ENCODE measurements around the gene BRS3.

DNA sequence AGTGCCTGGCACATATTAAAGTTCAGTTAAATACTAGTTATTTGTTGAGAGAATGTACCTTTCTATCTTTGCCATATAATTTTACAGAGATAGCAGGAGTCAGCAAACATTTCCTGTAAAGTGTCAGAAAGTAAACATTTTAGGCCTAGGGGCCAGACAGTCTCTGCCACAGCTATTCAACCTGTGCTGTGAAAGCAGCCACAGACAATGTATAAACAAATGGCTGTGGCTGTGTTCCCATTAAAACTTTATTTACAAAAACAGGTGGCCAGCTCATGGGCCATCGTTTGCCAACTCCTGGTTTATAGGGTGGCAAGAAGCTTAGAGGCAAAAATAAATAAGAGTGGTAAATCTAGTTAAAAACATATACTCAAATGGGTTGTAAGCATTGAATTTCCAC lies 34.0 kb upstream of the BRS3 start:
- TF ChIP-seq, protein P1, sequence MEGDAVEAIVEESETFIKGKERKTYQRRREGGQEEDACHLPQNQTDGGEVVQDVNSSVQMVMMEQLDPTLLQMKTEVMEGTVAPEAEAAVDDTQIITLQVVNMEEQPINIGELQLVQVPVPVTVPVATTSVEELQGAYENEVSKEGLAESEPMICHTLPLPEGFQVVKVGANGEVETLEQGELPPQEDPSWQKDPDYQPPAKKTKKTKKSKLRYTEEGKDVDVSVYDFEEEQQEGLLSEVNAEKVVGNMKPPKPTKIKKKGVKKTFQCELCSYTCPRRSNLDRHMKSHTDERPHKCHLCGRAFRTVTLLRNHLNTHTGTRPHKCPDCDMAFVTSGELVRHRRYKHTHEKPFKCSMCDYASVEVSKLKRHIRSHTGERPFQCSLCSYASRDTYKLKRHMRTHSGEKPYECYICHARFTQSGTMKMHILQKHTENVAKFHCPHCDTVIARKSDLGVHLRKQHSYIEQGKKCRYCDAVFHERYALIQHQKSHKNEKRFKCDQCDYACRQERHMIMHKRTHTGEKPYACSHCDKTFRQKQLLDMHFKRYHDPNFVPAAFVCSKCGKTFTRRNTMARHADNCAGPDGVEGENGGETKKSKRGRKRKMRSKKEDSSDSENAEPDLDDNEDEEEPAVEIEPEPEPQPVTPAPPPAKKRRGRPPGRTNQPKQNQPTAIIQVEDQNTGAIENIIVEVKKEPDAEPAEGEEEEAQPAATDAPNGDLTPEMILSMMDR (IDR thresholded peaks at IDR 0.05; ENCODE audit: low read depth, low read length, poor library complexity, severe bottlenecking) = no peak
- no peak for TF ChIP-seq EZH2phosphoT487 (IDR thresholded peaks at IDR 0.05; ENCODE audit: borderline replicate concordance, low read length)
